HG02588 (cell line): Measurements from ENCODE around the gene SH3GL2.
"Not testable (repeated sequence)": the region's sequence is repeated elsewhere in the genome, so short reads cannot be mapped to it uniquely, and the experiment has no call there.

Source experiments
- ATAC-seq: cut with Tn5 transposase; IDR thresholded peaks from one replicate; pipeline ENCODE4 v1.9.1; 2021; ENCODE audit warnings: mild to moderate bottlenecking, moderate library complexity; ENCODE audit not compliant: unreplicated experiment

The SH3GL2 gene

GRCh38 chr9:17742067-17742466, 163.2 kb downstream of the SH3GL2 start:
- no peak for ATAC-seq

- ATAC-seq = no peak
Measured at GRCh38 chr9:17744786-17745185, 165.9 kb downstream of the SH3GL2 start.

- no peak for ATAC-seq
Measured at GRCh38 chr9:17750269-17750668, 171.4 kb downstream of the SH3GL2 start.

GRCh38 chr9:17751486-17751885, 172.6 kb downstream of the SH3GL2 start:
- ATAC-seq = no peak

GRCh38 chr9:17752021-17752420, 173.2 kb downstream of the SH3GL2 start:
- no peak for ATAC-seq

GRCh38 chr9:17757816-17758215, 178.9 kb downstream of the SH3GL2 start:
- ATAC-seq = no peak

GRCh38 chr9:17760250-17760649, 181.4 kb downstream of the SH3GL2 start:
- ATAC-seq = no peak

GRCh38 chr9:17761984-17762676, 183.3 kb downstream of the SH3GL2 start:
- ATAC-seq = no peak

GRCh38 chr9:17764306-17764705, 185.4 kb downstream of the SH3GL2 start:
- no peak for ATAC-seq

GRCh38 chr9:17765131-17765530, 186.3 kb downstream of the SH3GL2 start:
- not testable (repeated sequence) for ATAC-seq

GRCh38 chr9:17772223-17772622, 193.4 kb downstream of the SH3GL2 start:
- no peak for ATAC-seq

- ATAC-seq = no peak
Measured at GRCh38 chr9:17775656-17776055, 196.8 kb downstream of the SH3GL2 start.

GRCh38 chr9:17776735-17777134, 197.9 kb downstream of the SH3GL2 start:
- ATAC-seq = no peak

GRCh38 chr9:17777465-17777864, 198.6 kb downstream of the SH3GL2 start:
- no peak for ATAC-seq

GRCh38 chr9:17782430-17783149, 203.7 kb downstream of the SH3GL2 start:
- no peak for ATAC-seq

GRCh38 chr9:17783227-17783626, 204.4 kb downstream of the SH3GL2 start:
- no peak for ATAC-seq

- no peak for ATAC-seq
Measured at GRCh38 chr9:17789316-17789715, 210.4 kb downstream of the SH3GL2 start.

GRCh38 chr9:17793713-17794622, 215.1 kb downstream of the SH3GL2 start:
- ATAC-seq = no peak

GRCh38 chr9:17795744-17796143, 216.9 kb downstream of the SH3GL2 start:
- ATAC-seq = no peak

GRCh38 chr9:17799369-17799768, 220.5 kb downstream of the SH3GL2 start:
- ATAC-seq = no peak

- no peak for ATAC-seq
Measured at GRCh38 chr9:17800418-17800817, 221.6 kb downstream of the SH3GL2 start.
